HG03342 (cell line): ENCODE measurements around the gene ENTPD7.
"Not testable (repeated sequence)": the region's sequence is repeated elsewhere in the genome, so short reads cannot be mapped to it uniquely, and the experiment has no call there.

Experiments used
- ATAC-seq: cut with Tn5 transposase; IDR thresholded peaks from one replicate; pipeline ENCODE4 v1.9.1; 2021; ENCODE audit warnings: mild to moderate bottlenecking, moderate library complexity; ENCODE audit not compliant: unreplicated experiment

Gene ENTPD7

DNA sequence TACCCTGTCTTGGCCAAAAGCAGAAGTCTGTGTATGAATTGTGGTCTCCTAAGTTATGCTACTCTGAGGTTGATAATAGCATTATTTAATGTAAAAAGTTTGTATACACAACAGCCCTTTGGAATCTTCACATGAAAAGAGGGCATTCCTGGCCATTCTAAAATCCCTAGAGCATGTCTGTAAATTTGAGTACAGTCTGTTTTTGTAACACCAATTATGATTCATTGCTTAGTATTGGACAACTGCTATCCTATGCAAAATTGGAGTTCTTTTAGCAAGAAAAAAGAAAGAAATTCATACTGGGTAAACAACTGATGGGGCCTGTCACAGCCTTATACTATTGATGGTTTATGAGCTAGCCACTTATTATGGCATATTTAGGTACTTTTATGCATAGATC lies 82.9 kb downstream of the ENTPD7 start:
- no peak for ATAC-seq

DNA sequence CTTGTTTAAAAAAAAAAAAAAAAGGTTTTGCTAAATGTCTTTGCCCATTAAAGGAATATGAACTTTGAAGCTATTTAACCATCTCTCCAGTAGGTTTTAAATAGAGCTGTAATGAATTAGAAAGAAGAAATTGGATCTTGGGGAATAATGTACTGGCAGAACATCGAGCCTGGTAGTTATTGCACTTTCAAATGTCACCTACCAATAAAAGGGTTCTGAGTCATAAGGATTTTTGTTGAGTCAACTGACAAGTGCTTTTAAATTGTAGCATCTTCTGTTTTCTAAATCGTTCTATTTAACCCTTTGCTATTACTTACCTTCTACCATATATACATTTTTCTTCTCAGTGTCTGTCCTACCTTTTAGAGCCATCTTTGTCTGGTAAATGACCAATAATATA lies 83.4 kb downstream of the ENTPD7 start:
- ATAC-seq: no peak

DNA sequence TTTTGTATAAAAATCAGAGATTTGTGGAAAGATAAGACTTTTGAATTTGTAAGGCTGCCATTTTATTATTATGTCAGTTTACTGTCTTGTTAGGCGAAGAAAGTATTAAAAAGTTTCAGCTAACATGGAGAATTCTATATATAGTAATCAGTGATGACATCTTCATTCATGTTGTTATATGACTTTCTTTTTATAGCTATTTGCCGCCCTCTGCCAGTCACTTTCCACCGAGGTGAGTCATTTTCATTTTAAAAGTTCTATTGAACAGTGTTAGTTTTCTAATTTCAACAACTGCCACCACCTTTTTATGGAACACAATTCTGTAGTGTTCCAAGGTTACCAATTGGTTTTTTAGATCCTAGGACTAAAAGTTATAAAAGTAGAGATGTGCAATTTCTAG lies 84.5 kb downstream of the ENTPD7 start:
- no peak for ATAC-seq

DNA sequence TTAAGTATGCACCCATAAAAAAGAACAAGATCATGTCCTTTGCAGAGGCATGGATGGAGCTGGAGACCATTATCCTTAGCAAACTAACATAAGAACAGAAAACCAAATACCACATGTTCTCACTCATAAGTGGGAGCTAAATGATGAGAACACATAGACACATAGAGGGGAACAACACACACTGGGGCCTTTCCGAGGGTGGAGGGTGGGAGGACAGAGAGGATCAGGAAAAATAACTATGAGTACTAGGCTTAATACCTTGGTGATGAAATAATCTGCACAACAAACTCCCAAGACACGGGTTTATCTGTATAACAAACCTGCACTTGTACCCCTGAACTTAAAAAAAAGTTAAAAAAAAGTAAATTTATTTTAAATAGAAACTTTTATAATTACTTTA lies 86.9 kb downstream of the ENTPD7 start:
- ATAC-seq: not testable (repeated sequence)

DNA sequence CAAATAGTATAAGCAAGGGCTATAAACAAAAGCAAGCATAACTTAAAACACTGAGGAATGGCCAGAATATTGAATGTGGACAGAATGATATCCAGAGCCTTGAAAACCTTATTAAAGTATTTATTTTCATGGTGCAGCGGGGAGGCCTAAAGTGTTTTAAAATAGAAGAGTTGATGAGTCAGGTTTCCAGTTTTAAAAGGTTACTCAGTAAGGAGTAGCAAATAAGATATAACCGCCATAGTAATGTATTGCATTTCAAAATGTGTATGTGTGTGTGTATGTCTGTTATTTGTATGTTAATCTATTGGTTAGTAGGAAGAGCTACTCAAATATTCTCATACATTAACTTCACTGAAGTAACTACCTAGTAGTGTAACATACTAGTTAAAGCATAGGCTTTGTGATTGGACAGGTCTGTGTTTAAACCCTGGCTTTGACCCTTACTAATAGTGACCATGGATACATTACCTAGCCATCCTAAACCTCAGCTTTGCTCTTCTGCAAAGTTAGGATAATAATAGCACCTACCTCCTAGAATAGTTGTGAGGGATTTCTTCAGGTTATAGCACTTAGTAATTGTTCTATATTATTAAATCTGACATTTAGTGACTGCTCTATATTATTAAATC lies 89.6 kb downstream of the ENTPD7 start:
- no peak for ATAC-seq

DNA sequence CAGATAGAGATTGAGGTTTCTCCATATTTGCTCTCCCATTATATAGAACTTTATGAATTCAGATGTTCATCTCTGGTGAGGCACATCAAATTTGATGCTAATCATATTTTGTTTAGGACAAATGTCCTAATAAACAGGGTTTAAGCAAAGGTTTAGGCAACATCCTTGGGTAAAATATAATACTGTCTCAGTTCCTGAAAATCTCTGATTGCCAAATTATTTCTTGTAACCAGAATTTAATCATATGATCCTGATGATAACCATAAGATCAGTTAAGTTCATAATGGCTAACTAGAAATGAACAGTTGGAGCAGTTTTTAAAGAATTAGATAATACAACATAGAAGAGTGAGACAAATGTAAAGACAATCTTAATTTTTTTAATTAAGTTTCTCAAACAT lies 91.3 kb downstream of the ENTPD7 start:
- ATAC-seq: no peak

DNA sequence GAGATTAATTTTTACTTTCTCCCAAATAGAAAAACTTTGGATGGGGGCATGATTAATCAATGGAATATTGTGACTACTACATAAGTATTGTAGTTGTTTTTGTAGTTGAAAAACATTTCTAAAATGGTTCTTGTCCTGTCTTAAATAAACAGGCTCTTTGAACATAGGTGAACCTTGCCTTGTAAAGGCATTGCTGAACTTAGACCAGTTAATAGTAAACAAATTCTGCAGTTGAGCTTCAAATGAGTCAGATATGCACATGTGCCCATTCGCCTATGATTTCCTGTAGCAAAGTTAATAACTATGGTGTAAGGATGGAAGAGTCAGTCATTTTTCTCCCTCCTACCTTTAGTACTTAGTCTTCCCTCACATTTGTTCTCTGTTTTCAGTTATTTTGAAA lies 95.4 kb downstream of the ENTPD7 start:
- ATAC-seq: no peak
